Calu3 (cell line): ENCODE results near the gene MYH10. TPM values are rescaled to one million over a fixed set of nuclear protein-coding genes. Genes with fewer than 3 reads are reported as not detected.

Experiments
- BruUV-seq: library from RNA; stranded (reverse); fragments of 400-500 nt; replicated peaks from 2 replicates; lab custom pipeline; 2021; lab: Mats Ljungman, UMichigan
- CTCF ChIA-PET: fragments of 300-600 bp; sonication (Branson Sonifier 250); formaldehyde crosslinking; loops from one replicate; lab custom pipeline; 2022; ENCODE audit warnings: antibody characterized with exemption; lab: Charles Lee
- DNase-seq: peaks from one replicate; pipeline ENCODE4 v3.0.0; 2022
- H3K27ac Mint-ChIP-seq: one replicate; pipeline ENCODE4 v1.8.0; 2022; ENCODE audit warnings: mixed read lengths; ENCODE audit not compliant: unreplicated experiment
- H3K27me3 Mint-ChIP-seq: one replicate; pipeline ENCODE4 v1.8.0; 2022; ENCODE audit warnings: mixed read lengths; ENCODE audit not compliant: unreplicated experiment
- H3K36me3 Mint-ChIP-seq: one replicate; pipeline ENCODE4 v1.8.0; 2022; ENCODE audit warnings: mild to moderate bottlenecking, moderate library complexity, mixed read lengths; ENCODE audit not compliant: insufficient read depth, unreplicated experiment
- H3K4me1 Mint-ChIP-seq: one replicate; pipeline ENCODE4 v1.8.0; 2022; ENCODE audit warnings: mild to moderate bottlenecking, low read depth, mixed read lengths; ENCODE audit not compliant: unreplicated experiment
- H3K4me3 Mint-ChIP-seq: one replicate; pipeline ENCODE4 v1.8.0; 2022; ENCODE audit warnings: mild to moderate bottlenecking, low read depth, moderate library complexity, mixed read lengths; ENCODE audit not compliant: unreplicated experiment
- H3K9me3 Mint-ChIP-seq: one replicate; pipeline ENCODE4 v1.8.0; 2022; ENCODE audit warnings: low read depth, mixed read lengths; ENCODE audit not compliant: unreplicated experiment
- intact Hi-C: fragments of 100-400 bp; cut with micrococcal nuclease; formaldehyde crosslinking; loops from one replicate; pipeline ENCODE4 v1.10.0; 2022; ENCODE audit not compliant: unreplicated experiment
- total RNA-seq: library from RNA; stranded (reverse); gene quantifications from 2 replicates; pipeline ENCODE4 v1.2.3, GENCODE V29; 2022
- TF ChIP-seq, protein P1 (sequence below): fragments of 200-600 bp; IDR thresholded peaks from one replicate; pipeline ENCODE4 v1.8.0; 2022; ENCODE audit warnings: antibody characterized with exemption; ENCODE audit not compliant: unreplicated experiment

MYH10 gene
- total RNA-seq, 1 experiment from 2014 or later = 37.0 TPM

DNA sequence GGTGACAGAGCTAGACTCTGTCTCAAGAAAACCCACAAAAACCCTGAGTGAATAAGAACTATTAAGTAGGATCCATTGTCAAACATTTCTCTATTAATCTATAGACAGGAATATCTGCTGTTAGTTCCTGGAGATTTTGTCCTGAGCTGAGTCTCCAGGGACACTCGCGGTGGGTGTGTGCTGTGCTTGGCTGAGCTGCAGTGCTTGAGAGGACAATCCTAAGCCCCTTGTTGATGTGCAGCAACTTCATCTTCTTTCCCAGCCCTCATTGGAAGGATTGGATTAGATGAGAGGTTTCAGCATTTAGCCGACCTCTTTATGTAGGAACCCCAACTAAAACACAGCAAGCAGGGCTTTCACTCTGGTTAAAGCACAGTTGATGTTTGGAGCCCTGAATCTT lies 161.5 kb downstream of the MYH10 start:
- H3K27me3 Mint-ChIP-seq = no peaks in the 10 kb centered on the region
- H3K4me3 Mint-ChIP-seq = no peak overlapping the region
- CTCF ChIA-PET = no interaction called here
- DNase-seq = no peak
- intact Hi-C loops = no loop called here
- no peaks in the 10 kb centered on the region for H3K9me3 Mint-ChIP-seq
- TF ChIP-seq, protein P1, sequence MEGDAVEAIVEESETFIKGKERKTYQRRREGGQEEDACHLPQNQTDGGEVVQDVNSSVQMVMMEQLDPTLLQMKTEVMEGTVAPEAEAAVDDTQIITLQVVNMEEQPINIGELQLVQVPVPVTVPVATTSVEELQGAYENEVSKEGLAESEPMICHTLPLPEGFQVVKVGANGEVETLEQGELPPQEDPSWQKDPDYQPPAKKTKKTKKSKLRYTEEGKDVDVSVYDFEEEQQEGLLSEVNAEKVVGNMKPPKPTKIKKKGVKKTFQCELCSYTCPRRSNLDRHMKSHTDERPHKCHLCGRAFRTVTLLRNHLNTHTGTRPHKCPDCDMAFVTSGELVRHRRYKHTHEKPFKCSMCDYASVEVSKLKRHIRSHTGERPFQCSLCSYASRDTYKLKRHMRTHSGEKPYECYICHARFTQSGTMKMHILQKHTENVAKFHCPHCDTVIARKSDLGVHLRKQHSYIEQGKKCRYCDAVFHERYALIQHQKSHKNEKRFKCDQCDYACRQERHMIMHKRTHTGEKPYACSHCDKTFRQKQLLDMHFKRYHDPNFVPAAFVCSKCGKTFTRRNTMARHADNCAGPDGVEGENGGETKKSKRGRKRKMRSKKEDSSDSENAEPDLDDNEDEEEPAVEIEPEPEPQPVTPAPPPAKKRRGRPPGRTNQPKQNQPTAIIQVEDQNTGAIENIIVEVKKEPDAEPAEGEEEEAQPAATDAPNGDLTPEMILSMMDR = no peak
- H3K27ac Mint-ChIP-seq = no peak overlapping the region
- no TSS peak for BruUV-seq
- peaks cover 27% of the 10 kb centered on the region for H3K36me3 Mint-ChIP-seq
- H3K4me1 Mint-ChIP-seq = no peaks in the 10 kb centered on the region

DNA sequence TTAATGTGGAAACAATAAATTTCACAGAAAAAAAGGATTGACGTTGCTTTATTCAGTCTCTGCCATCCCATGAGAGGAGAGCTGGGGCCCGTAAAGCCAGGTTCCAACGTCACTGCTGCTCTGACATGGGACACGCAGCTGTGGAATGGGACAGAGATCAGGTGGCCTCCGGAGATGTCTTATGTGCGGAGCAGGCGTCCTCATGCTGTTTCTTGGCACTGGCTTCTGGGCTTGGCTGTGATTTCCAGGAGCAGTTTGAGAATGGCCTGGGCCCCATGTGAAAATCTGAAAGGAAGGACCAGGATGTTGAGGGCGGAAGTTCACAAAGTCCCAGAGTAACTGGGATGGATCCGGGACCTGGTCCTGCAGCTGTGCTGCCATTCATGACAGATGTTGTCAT lies 162.4 kb downstream of the MYH10 start:
- TF ChIP-seq, protein P1 = no peak
- Mint-ChIP-seq H3K4me1 (no peaks in the 10 kb centered on the region), H3K27me3 (no peaks in the 10 kb centered on the region), H3K4me3 (no peak overlapping the region), H3K36me3 (peaks cover 24% of the 10 kb centered on the region), H3K9me3 (no peaks in the 10 kb centered on the region), H3K27ac (no peak overlapping the region)
- DNase-seq = no peak
- intact Hi-C loops = no loop called here
- CTCF ChIA-PET = no interaction called here
- BruUV-seq = no TSS peak

DNA sequence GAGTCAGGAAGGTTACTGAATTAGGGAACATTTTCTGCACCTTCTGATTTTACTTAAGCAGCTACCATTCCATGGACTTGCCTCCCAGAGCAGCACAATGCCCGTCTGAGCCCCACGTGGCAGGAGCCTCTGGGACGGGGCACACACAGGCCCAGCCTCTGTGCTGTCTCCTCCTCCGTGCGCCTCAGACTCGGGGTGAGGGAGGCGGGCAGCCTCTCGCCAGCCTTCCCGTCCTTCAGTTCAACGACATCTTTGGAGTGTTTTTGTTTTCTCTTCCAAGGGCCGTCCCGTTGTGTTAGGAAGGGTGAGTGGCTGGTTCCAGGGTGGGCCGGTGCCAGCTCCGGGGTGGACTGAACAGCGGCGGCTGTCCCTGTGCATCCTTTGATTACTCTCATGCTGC lies 163.0 kb downstream of the MYH10 start:
- peaks cover 24% of the 10 kb centered on the region for H3K36me3 Mint-ChIP-seq
- CTCF ChIA-PET = no interaction called here
- no peaks in the 10 kb centered on the region for H3K9me3 Mint-ChIP-seq
- DNase-seq = no peak
- H3K4me1 Mint-ChIP-seq = no peaks in the 10 kb centered on the region
- TF ChIP-seq, protein P1 = no peak
- no peak overlapping the region for H3K27ac Mint-ChIP-seq
- H3K27me3 Mint-ChIP-seq = no peaks in the 10 kb centered on the region
- no peak overlapping the region for H3K4me3 Mint-ChIP-seq
- intact Hi-C loops = no loop called here
- BruUV-seq = no TSS peak

DNA sequence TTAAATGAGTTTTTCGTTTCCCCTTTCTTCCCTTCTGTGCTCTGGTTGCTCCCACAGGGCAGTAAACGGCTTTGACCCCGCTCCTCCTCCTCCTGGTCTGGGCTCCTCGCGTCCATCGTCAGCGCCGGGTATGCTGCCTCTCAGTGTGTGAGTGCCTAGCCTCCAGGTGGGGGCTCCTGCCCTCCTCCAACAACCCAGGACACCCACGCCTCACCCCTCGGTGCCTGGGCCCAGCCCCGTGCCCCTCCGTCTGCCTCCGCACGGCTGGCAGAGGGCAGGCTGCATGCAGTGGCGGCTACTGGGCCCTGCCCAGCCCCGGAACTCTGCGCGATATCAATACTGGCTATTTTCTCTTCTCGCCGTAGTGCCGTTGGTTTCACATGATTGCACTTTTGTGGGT lies 163.7 kb downstream of the MYH10 start:
- intact Hi-C loops = no loop called here
- TF ChIP-seq, protein P1 = no peak
- CTCF ChIA-PET = no interaction called here
- Mint-ChIP-seq H3K36me3 (peaks cover 24% of the 10 kb centered on the region), H3K4me3 (no peak overlapping the region), H3K9me3 (no peaks in the 10 kb centered on the region), H3K27ac (no peak overlapping the region), H3K27me3 (no peaks in the 10 kb centered on the region), H3K4me1 (no peaks in the 10 kb centered on the region)
- DNase-seq = no peak
- BruUV-seq = no TSS peak
